H1 (cell line): Measurements from ENCODE around the gene PSPN.

ENCODE experiments used
- JUN ChIP-seq: IDR thresholded peaks from 2 replicates; pipeline ENCODE4 v1.6.1; 2011; ENCODE audit warnings: low read depth, mild to moderate bottlenecking, improper control_type of control experiment, low read length
- JUND ChIP-seq: IDR thresholded peaks from 2 replicates; pipeline ENCODE4 v1.6.1; 2011; ENCODE audit warnings: mild to moderate bottlenecking, improper control_type of control experiment, low read length
- PHF8 ChIP-seq: fragments of 200-600 bp; sonication (generic); conservative IDR thresholded peaks from 2 replicates; pipeline ENCODE4 v1.7.1; 2012; ENCODE audit warnings: low read depth, mild to moderate bottlenecking, inconsistent platforms, low read length, moderate library complexity
- POLR2A ChIP-seq, 2 experiments: IDR thresholded peaks; 1 replicate in 1 of 2; 2 replicates in 1 of 2; pipeline ENCODE4 v1.6.1; 2011; ENCODE audit warnings: low read depth in 2 of 2, low read length in 2 of 2, mild to moderate bottlenecking in 2 of 2; ENCODE audit errors: control extremely low read depth in 1 of 2
- POLR2AphosphoS5 ChIP-seq: IDR thresholded peaks from 2 replicates; pipeline ENCODE4 v1.6.1; 2011; ENCODE audit warnings: low read depth, low read length
- SP1 ChIP-seq: IDR thresholded peaks from 2 replicates; pipeline ENCODE4 v1.6.1; 2011; ENCODE audit warnings: low read depth, low read length
- TF ChIP-seq, protein P1 (sequence below), 3 experiments: IDR thresholded peaks; 1 replicate in 2 of 3; 2 replicates in 1 of 3; pipeline versions ENCODE4 v1.5.1 to v1.6.1; 2011; ENCODE audit warnings: low read length in 3 of 3, mild to moderate bottlenecking in 3 of 3, inconsistent platforms in 2 of 3, low read depth in 1 of 3, moderate library complexity in 1 of 3; ENCODE audit not compliant: insufficient read depth in 1 of 3; ENCODE audit errors: control extremely low read depth in 1 of 3
- TF ChIP-seq, protein P2 (sequence below): IDR thresholded peaks from 2 replicates; pipeline ENCODE4 v1.6.1; 2012; ENCODE audit warnings: low read length, inconsistent platforms
- TF ChIP-seq, protein P3 (sequence below): IDR thresholded peaks from 2 replicates; pipeline ENCODE4 v1.6.1; 2011; ENCODE audit warnings: low read length, improper control_type of control experiment

DNA sequence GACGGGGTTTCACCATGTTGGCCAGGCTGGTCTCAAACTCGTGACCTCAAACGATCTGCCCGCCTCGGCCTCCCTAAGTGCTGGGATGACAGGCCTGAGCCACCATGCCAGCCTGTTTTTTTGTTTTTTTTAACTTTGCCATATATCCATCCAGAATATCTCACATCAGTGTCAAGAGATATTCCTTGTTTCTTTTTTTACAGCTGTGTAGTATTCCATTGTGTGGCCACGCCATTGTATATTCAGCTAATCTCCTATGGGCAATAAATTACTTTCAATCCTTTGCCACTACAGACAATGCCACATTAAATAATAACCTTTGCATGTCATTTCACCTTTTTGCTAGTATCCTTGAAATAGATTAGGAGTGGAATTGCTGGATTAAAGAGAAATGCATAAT is 33.6 kb upstream of the PSPN start:
- TF ChIP-seq JUN (no peak), POLR2AphosphoS5 (no peak), SP1 (no peak), JUND (no peak), PHF8 (no peak), POLR2A (IDR thresholded peaks at IDR 0.05; ENCODE audit: control extremely low read depth in 1 of 2, low read depth in 2 of 2, low read length in 2 of 2) (no peak)
- TF ChIP-seq, protein P1, sequence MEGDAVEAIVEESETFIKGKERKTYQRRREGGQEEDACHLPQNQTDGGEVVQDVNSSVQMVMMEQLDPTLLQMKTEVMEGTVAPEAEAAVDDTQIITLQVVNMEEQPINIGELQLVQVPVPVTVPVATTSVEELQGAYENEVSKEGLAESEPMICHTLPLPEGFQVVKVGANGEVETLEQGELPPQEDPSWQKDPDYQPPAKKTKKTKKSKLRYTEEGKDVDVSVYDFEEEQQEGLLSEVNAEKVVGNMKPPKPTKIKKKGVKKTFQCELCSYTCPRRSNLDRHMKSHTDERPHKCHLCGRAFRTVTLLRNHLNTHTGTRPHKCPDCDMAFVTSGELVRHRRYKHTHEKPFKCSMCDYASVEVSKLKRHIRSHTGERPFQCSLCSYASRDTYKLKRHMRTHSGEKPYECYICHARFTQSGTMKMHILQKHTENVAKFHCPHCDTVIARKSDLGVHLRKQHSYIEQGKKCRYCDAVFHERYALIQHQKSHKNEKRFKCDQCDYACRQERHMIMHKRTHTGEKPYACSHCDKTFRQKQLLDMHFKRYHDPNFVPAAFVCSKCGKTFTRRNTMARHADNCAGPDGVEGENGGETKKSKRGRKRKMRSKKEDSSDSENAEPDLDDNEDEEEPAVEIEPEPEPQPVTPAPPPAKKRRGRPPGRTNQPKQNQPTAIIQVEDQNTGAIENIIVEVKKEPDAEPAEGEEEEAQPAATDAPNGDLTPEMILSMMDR (IDR thresholded peaks at IDR 0.05; ENCODE audit: control extremely low read depth in 1 of 3, insufficient read depth in 1 of 3, low read depth in 1 of 3, low read length in 3 of 3): no peak
- TF ChIP-seq, protein P2, sequence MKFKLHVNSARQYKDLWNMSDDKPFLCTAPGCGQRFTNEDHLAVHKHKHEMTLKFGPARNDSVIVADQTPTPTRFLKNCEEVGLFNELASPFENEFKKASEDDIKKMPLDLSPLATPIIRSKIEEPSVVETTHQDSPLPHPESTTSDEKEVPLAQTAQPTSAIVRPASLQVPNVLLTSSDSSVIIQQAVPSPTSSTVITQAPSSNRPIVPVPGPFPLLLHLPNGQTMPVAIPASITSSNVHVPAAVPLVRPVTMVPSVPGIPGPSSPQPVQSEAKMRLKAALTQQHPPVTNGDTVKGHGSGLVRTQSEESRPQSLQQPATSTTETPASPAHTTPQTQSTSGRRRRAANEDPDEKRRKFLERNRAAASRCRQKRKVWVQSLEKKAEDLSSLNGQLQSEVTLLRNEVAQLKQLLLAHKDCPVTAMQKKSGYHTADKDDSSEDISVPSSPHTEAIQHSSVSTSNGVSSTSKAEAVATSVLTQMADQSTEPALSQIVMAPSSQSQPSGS: no peak
- TF ChIP-seq, protein P3, sequence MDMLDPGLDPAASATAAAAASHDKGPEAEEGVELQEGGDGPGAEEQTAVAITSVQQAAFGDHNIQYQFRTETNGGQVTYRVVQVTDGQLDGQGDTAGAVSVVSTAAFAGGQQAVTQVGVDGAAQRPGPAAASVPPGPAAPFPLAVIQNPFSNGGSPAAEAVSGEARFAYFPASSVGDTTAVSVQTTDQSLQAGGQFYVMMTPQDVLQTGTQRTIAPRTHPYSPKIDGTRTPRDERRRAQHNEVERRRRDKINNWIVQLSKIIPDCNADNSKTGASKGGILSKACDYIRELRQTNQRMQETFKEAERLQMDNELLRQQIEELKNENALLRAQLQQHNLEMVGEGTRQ: no peak
